Right lung (tissue), 5 donors: ENCODE data around the gene MAN1A1. TPM values are rescaled to one million over a fixed set of nuclear protein-coding genes. Genes with fewer than 3 reads are reported as not detected.
A peak's percentile ranks its signal among the peaks of the same experiment; 100 is the strongest.

Source experiments
- DNase-seq, 2 donors: peaks; one replicate each; pipeline ENCODE4 v3.0.0-alpha.2; 2013
- polyA plus RNA-seq, 5 donors: library from polyadenylated mRNA; unstranded; fragments of 120-200 nt; gene quantifications; one replicate each; pipeline versions ENCODE4 v1.2.1 to v1.2.3, GENCODE V29; 2013; ENCODE audit warnings: inconsistent platforms in 1 of 5, low replicate concordance in 1 of 5; ENCODE audit not compliant: insufficient read length in 5 of 5, insufficient read depth in 1 of 5

The MAN1A1 gene
- polyA plus RNA-seq, 5 donors = 35.8 to 72.9 (median 65.1) TPM

DNA sequence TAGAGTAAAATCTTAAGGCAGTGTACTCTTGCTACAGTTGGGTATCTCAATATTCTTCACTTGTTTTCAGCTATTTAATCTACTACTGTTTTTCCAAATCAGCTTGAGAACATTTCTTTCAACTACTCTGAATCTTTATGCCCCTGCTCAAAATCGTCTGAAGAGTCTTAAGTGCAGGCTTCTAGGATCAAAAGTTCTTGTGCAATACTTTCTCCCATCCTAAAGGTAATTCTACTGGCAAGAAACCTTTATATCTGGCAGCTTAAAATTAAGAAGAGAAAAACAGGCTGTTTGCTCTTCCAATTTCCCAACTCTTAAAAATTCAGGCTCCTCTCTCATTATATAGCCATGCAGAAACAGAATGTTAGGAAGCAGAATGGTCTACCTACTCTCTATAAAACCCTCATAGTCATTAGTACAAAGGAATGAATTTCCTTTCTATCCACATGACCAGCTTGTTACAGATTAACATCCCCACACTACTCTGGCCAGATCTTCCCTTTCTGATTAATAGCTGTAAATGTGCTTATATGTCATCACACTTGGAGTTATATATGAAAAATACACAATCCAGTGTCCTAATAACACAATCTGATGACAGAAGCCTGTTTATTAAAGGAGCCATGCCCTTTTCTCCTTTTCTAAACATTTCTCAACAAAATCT lies 148.9 kb downstream of the MAN1A1 start:
- no peak for DNase-seq

DNA sequence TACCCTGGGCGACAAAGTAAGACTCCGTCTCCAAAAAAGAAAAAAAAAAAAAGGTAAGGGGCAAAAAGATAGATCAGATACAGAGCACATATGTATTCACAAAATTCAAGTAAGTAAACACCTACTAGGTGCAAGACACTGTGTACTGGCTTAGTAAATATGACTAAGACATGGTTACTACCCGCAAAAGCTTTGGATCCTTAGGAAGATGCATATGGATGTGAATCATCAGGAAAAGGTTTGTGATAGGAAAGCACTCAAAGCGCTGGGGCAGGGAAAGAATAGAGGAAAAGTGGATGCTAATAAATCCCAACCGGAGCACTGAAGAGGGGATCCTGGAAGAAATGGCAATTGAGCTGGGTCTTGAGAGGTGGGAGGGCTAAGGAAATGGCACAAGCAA lies 152.3 kb downstream of the MAN1A1 start:
- DNase-seq = no peak

DNA sequence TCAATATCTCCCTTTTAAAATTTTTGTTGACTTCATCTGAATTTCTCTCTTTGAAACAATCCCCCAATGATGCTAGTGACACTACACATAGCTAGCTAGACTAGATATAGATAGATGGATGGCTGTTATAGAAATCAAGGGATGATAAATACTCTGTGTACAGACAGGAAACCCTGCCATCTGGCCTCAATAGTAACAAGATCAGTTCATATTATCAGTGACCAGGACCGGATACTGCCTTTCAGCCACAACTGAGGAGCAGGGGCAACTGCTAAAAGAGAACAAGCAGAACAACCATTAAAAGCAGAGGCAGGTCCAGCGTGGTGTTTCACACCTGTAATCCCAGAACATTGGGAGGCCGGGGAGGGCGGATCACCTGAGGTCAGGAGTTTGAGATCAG lies 152.8 kb downstream of the MAN1A1 start:
- no peak for DNase-seq

DNA sequence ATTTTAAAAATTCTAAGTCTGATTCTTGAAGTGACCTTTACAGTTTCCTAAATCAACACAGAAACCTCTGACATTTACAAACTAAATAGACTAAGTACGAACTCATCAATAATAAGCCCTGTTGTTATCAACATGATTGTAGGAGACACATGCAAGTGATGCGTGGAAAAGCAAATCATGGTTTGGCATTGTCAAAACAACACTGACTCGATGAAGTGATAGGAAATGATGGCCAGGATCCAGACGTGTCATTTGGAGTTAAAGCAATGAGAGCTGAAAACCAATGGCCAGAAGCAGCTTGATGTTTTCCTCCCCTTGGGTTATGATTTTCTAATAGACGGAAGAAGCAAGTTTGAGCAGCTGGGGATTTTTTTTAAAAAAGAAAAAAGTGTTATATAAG lies 153.7 kb downstream of the MAN1A1 start:
- peak; percentile 81 for DNase-seq

DNA sequence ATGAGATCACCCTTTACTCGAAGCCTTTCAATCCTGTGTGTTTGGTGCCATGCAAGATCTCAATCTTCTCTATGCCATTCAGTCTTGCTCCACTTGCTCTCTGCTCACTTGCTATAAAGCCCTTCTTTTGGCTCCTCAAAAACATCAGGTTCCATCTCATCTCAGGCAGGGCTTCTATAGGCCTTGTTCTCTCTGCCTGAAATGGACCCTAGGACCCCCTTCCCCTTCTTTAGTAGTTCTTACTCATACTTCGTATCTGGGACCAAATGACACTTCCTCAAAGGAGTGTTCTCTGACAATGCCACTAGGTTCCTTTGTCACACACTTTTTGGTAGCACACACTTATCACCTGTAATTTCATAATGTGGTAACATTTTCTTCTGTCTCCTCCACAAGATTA lies 154.4 kb downstream of the MAN1A1 start:
- DNase-seq = no peak

DNA sequence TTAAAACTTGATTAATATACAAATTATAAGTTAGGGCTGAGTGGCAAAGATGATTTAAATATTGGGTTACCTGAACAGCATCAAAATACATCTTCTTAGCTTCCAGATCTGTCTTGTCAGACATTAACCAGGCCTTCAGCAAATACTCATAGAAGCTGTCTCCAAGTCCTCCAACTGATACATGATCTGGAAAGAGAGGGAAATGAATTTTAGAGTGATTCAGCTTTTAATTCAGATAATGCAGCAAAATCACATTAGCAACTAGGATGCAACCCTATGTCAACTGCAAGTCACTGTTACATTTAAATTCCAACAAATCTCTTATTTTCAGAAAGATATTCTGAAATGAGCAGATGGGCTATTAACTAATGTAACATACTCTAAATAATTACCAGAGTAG lies 155.9 kb downstream of the MAN1A1 start:
- no peak for DNase-seq

DNA sequence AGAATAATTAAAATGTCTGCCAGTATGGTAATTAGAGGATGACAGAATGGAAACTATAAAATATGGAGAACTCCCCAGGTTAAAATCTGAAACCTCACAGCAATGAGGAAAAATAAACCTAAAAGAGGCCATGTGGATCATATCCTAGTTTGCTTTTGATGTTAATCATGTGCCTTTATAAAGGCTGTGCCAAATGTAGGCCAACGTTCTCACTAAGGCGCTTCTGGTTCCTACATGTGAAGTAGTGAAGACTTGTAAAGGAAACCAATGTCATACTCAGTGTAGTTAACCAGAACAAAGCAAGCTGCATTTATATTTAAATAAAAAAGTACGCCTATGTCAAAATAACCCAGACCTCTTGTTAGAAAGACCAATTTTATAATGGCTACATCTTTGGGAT lies 157.4 kb downstream of the MAN1A1 start:
- DNase-seq = no peak

DNA sequence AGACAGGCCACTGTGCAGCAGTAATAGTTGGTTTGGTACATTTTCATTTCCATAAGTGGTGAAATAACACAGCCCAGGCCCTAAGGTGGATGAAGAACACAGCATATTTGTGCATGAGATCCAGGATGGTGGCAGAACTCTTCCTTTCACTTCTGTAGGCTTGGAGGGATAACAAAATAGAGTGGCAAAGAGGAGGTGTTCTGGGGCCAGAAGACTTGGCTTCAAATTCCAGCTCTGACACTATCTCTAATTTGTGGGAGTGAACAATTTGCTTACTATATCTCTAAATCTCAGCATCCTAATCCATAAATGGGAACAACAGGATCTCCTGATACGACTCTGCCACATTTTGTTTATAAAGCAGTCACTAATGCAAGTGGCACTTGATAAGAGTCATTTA lies 159.4 kb downstream of the MAN1A1 start:
- no peak for DNase-seq

DNA sequence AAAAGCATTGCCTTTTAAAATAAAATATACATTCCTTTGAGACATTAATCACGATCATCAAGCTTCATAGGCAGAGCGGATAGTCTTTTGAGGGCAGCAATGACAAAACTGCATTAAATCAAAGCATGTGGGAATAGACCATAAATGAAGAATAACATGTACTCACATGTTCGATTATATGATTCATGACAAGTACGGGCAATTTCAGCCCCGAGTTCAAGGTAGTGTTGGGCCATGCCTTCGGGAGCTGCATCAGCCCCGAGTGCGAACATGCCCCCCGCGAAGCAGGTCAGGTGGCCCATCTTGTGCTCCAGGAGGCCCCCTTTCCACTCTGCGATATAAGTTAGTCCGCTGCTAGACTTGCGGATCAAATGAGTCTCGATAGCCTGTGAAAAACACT lies 160.1 kb downstream of the MAN1A1 start:
- DNase-seq = no peak

DNA sequence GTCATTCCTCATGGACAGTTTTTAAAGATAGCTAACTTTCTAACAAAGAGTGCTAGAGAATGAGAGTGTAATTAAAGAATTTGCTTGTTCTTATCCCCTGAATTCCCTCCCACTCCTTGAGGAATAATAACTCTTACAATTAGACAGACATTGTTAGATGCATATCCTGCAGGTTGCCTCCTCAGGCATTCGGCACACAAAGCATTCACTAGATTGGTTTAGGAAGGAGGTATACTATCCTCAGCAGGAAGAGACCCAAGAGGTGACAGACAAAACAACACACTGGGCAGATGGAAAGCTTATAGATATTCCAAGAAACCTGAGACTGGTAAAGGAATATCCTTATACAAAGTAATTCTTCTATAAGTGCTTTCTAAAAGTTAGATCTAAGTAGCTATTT lies 162.0 kb downstream of the MAN1A1 start:
- no peak for DNase-seq

DNA sequence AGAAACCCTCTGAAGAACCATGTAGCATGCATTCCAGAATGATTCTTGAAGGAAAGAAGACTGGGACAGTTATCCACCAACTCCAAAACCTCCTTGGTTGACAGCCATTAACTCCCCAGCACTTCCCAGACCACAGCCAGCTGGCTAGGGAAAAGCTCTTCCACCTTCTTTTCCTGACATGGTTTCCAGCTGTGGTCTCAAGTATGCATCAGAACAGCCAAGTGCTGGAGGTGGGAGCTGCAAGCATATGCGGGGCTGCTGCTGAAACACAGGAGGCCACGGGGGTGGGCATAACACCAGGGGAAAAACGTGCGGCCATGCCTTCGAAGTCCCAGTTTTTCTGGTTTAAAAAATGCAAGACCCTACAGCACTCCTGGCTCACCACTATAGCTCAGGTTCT lies 163.1 kb downstream of the MAN1A1 start:
- no peak for DNase-seq

DNA sequence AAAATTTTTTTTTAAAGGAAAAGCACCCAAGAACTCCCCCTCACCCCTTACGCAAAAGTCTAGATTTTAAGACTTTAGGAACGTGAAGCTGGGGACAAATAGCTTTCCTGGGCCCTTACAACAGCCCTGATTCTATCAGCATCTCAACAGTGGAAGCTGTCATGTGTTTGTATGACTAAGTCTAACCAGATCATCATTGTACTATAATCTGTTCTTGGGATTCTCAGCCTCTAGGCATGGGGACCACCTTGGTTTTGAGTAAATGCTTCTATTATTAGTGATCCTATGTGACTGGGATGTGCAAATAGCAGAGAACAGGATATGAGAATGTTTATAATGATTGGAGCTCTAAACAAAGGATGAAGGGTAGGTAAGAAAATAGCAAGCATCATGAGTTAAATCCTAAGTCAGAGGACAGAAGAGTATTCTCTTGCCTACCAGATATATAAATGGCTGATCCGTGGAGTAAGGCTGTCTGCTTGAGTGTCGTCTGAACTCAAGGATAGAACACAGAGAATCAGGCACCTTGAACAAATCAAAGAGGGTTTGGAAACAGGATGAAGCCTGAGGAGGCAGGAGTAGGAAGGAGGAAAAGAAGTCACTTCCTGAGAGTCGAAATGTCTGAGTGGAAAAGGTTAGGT lies 165.4 kb downstream of the MAN1A1 start:
- no peak for DNase-seq

DNA sequence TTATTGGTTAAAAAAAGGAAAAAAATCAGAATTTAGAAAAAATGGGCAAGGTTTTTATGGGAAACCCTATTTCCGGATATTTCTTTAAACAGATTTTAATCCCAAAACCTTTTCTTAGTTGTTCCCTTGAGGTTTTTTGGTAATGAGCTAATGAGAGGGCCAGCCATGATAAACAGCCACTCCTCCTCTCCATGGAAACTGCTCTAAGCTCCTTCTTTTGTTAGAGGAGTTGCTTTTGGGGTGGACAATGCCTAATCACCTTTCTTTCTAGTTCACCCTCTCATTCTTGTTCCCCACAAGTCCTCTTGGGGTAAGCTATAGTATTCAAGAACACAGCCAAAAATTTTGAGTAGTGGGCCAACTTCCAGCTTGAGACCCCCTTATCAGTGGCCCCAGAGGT lies 166.1 kb downstream of the MAN1A1 start:
- no peak for DNase-seq

DNA sequence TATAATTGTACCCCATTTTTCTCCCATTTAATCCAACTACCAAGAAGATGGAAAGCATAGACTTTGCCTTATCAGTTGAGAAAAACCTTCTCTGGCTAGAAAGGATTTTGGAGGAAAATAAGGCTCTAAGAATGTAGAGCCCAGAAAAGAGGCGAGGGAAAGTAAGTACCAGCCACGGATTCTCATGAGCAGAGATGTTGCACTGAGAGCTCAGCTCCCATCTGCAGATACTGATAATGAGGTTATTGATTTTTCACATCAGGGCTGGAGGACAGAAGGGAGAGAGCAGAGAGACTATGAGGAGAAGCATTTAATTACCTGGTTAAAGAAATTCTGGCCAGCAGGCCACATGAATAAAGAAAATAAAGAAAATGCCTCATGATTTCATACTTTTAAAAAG lies 166.7 kb downstream of the MAN1A1 start:
- no peak for DNase-seq

DNA sequence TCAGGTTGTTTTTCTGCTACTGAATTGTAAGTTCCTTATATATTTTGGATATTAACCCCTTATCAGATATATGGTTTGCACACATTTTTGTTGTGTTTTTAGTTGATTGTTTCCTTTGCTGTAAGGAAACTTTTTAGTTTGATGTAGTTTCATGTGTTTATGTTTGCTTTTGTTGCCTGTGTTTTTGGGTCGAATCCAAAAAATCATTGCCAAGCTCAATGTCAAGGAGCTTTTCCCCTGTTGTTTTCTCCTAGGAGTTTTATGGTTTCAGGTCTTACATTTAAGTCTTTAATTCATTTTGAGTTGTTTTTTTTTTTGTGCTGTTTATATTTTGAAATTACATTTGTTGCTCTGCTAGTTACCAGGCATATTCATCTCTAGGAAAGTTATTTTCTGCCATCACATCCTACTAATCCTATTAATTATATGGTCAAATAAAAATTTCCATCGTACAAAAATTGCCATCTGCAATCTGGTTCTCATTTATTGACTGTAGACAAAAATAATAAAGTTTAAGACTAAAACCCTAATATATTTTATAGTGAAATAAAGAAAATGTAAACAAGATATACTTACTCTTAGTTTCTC lies 167.3 kb downstream of the MAN1A1 start:
- no peak for DNase-seq

DNA sequence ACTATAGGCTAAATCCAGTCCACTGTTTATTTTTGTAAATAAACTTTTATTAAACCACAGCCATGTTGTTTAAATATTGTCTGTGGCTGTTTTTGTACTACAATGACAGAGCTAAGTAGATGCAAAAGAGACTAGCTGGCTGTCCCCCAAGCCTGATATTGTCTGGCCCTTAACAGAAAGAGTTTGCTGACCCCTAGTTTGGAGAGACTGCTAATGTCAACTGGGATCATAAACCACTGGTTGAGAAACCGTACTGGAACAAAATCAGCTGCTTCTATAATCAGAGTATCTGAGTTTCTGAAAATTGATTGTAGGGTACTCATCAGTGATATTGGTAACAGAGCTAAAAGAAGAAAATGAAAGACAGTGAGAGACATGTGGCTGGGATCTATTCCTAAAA lies 168.5 kb downstream of the MAN1A1 start:
- no peak for DNase-seq

DNA sequence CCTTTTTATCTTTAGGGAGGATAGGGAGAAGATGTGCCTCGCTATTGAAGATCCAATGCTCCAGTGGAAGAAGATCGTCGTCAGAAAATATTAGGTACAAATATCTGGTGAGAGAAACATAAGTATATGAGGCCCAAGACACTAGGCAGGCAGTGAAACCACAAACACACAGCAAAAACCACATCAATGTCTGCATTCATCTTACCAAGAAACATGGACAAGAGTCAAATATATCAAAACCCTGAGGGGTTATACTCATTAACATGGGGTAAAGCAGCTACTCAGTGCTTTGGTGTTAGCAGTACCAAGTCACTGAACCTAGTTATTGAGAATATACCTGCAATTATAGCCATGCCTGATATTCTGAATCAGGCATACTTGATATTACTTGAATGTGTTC lies 169.7 kb downstream of the MAN1A1 start:
- no peak for DNase-seq

DNA sequence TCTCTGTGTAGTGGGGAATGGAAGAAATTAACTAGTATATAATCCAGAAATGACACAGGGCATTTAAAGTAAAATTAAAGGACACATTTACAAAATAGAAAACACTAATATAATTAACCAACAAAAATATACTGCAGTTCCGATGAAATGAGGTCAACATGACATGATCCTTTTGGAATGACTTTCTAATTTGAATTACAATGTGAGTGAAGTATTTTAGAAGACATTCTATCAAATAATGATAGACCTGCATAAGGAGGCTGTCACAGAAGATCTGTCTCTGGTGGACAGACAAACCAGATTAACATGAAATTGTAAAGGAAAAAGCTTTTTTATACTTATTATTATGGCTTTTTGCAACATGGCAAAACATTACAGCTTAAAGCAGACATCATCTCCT lies 170.5 kb downstream of the MAN1A1 start:
- DNase-seq = no peak

DNA sequence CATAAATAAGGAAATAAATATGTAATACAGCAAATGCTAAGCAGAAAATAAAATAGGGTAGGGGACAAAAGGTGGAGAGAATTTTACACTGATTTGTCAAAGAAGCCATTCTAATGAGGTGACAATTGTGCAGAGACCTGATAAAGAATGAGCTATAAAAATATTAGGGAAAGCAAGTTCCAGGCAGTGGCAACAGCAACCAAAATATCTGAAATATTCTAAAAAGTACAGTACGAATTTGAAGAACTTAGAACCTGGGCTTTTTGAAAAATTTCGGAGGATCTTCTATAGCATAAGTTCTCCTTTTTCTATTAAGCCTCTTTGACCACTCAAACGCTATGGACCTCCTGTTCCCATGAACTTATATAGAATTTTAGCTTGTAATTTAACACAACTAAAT lies 173.1 kb downstream of the MAN1A1 start:
- no peak for DNase-seq

DNA sequence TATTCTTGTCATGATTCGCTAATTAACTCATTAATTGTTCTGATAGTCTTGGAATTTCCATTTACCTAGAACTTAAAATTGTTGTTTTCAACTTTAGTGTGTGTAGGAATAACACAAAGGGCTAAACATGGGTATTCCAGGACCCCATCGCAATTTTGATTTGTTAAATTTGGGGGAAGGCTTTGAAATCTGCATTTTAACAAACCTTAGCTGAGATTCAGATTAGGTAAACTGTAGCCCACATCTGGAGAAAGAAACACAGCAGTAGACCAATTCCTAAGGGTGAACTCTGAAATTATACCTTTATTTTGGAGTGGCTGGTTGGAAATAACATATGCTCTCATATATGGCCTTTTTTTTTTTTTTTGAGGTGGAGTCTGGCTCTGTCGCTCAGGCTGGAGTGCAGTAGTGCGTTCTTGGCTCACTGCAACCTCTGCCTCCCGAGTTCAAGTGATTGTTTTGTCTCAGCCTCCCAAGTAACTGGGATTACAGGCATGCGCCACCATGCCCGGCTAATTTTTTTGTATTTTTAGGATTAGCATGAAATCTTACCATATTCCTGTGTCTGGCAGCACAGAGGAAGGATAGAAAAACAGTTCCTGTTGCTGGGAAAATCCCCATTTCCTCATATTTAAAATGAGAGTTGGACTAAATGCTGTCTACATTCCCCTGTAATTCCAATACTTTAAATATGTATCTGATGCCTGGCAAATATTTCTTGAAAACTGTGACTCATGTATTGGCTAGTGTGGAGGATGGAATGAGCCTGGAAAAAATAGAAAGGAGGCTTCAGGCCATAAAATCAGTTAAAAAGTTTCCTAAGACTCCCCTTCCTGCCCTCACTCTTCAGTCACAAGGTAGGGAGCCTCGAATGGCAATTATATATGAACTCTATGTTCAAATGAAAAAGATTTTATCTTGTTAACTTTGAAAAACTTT lies 174.4 kb downstream of the MAN1A1 start:
- no peak for DNase-seq

DNA sequence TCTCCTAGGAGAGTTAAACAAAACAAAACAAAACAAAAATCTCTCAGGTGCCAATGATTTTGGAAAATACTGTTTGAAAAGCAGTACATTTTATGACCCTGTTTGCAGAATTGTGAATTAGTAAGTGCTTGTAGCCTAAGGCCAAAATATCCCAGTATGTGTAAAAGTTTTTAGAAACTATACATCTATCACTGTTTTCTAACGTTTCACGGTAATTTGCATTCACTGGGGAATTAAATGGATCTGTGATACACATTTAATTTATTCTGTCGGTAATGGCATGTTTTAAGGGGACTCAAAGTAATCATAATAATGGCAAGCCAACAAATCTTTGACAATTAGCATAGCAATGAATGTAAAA lies 175.5 kb downstream of the MAN1A1 start:
- DNase-seq = no peak

DNA sequence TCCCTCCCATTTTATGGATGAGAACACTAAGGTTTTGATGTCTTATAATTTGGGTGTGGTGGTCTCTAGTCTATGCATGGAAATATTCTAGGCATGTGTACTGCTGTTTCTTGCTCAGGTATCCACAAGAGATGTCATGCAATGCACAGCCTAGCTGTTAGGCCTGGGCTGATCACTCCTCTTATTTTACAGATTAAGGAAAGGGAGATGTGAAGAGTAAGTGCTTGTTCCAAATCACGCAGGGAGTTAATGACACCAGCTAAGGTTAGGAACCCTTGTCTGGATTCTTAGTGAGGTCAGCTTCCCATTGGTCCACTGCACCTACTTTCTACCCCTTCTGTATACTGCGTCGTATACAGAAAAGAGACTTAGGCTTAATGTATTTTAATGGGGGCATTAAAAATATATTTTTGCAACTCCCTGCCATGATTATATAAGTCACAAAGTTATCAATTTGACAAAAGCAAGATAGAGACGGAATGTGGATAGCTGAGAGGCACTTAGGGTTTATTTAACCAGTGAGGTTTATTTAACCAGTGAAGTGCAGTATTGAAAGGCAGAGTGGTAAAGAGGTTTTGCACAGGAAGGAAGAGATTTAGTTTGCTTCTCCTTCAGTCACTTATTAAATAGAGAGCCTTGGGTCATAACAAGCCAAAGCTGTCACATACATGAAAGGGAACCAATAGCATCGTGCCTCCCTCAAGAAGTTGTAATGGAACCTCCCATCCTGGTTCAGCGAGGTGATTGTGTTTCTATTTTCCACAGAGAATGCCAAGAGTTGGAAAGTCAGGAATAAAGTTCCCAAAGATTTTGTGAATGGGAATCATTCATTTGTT lies 176.1 kb downstream of the MAN1A1 start:
- no peak for DNase-seq
